ENCODE results near the gene PTPRM.

DNA sequence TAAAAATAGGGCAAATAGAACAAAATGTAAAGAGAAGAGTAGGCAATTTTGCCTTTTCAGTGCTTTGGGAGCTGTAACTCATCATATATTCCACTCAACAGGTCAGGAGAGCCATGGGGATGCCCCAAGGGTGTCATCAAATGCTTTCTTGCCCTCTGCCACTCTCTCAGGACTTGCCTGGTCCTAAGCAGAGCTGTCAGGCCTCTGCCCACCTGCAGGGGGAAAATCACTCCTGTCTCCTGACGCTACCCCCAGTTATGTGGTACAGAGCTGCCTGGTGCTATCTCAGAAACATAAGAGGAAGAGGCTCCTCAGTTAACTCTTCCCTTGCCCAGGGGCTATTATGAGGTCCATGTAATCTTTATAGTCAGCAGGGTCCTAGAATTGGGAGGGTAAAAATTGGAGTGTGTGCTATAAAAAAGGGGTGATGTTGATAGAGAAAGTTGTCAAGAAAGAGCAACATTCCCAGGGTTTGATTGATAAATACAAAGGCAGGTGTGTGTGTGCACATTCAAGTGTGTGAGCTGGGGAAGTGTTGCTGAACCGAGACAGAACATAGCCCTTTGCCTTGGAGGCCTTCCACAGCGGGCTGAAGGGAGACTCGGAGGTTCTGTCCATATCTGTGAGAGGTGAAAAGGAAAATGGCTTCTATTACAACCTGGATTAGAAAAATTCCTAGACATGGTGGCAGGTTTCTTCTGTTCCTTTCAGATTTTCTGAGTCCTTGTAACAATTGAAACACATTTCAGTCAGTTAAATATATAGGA, 25.4 kb downstream of the PTPRM start:
- no peak for TF ChIP-seq YY1 (IDR thresholded peaks at IDR 0.05; ENCODE audit: insufficient read depth, insufficient read length)
- TF ChIP-seq ZNF274 (IDR thresholded peaks at IDR 0.05; ENCODE audit: low read depth, low read length) = no peak
- no peak for TF ChIP-seq SUZ12 (IDR thresholded peaks at IDR 0.05; ENCODE audit: extremely low read depth, insufficient read depth, insufficient read length)
